KOPT-K1 (cell line): ENCODE results near the gene MTERF4.

Experiments used
- H3K27ac ChIP-seq: fragments of 200-600 bp; sonication (generic); 2 replicates; pipeline ENCODE4 v1.5.1; 2016; ENCODE audit warnings: antibody characterized with exemption, mild to moderate bottlenecking, low read depth, low read length; ENCODE audit not compliant: poor library complexity, severe bottlenecking
- H3K36me3 ChIP-seq: fragments of 200-600 bp; sonication (generic); 2 replicates; pipeline ENCODE4 v1.5.1; 2017; ENCODE audit warnings: antibody characterized with exemption, mild to moderate bottlenecking, low read length, moderate library complexity; ENCODE audit not compliant: insufficient read depth
- H3K9me3 ChIP-seq: fragments of 200-600 bp; sonication (generic); 2 replicates; pipeline ENCODE4 v1.5.1; 2017; ENCODE audit warnings: antibody characterized with exemption, low read length, mild to moderate bottlenecking; ENCODE audit not compliant: insufficient read depth, poor library complexity, severe bottlenecking

MTERF4 gene

DNA sequence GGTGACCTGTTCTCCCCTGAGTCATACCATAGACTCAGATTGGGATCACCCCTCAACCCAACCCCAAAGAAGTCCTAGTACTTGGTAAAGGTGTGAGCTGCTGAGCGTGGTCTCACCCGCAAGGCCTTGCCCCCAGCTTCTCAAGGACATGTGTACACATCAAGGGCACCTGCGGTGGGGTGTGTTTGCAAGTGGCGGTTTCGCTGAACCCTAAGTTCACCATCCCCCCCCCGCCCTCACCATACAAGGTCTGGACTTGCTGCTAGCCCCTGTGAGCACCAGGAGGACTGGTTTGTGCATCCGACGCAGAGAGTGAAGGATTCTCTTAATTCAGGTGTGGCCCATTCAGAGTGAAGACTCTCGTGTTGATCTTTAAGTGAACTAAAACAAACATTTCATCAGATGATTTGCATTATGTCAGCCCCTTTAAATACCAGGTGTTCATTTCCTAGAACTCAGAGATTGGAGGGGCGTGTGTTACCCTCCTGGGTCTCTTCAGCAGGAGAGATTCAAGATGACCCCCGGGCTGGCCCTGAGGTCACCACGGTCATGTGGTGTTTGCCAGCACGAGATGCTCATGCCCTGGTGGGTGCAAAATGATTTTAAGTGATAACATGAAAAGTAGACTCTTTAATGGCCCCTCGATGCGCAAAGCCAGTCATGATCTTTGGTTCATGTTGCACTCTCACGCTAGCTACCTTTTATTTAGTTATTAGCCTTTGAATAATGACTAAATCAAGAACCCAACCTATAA, 27.8 kb downstream of the MTERF4 start:
- Histone ChIP-seq H3K36me3 (peaks cover 15% of the 10 kb centered on the region; the same call in 1 of the 2 replicates), H3K9me3 (no peaks in the 10 kb centered on the region), H3K27ac (no peak overlapping the region)

GRCh38 chr2:241073166-241074064, 28.7 kb downstream of the MTERF4 start:
- Histone ChIP-seq H3K27ac (no peak overlapping the region), H3K9me3 (no peaks in the 10 kb centered on the region), H3K36me3 (peaks cover 15% of the 10 kb centered on the region; the same call in 1 of the 2 replicates)

- H3K27ac ChIP-seq = no peak overlapping the region
Observed at GRCh38 chr2:241072553-241073165, 29.4 kb downstream of the MTERF4 start.

GRCh38 chr2:241072151-241072550, 29.9 kb downstream of the MTERF4 start:
- peaks cover 15% of the 10 kb centered on the region; the same call in 1 of the 2 replicates for H3K36me3 ChIP-seq
- H3K9me3 ChIP-seq = no peaks in the 10 kb centered on the region
- H3K27ac ChIP-seq = no peak overlapping the region

More at GRCh38 chr2:241072553-241073165, 29.4 kb downstream of the MTERF4 start:
- peaks cover 15% of the 10 kb centered on the region; the same call in 1 of the 2 replicates for H3K36me3 ChIP-seq
- H3K9me3 ChIP-seq = no peaks in the 10 kb centered on the region

DNA sequence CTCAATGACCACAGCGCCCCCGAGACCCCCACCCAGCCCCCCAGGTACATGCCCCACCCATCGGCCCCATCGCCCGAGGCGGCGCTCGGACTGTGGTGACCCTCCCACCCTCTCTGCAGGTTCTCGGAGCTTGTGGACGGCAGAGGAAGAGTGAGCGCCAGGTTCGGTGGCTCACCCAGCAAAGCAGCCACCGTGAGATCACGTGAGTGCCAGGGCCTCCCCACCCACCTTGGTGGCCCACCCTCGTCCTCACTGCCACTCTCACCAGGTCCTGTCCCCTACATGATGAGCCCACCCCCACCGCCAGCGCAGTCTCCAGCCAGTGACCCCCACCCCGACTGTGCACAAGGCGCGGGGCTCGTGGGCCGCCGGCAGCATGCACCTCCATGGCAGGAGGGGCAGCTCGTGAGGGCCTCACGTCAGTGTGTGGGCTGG, 30.4 kb downstream of the MTERF4 start:
- no peak overlapping the region for H3K27ac ChIP-seq
- H3K36me3 ChIP-seq = peaks cover 15% of the 10 kb centered on the region; the same call in 1 of the 2 replicates
- H3K9me3 ChIP-seq = no peaks in the 10 kb centered on the region

GRCh38 chr2:241070811-241071676, 31.0 kb downstream of the MTERF4 start:
- H3K27ac ChIP-seq = no peak overlapping the region
- H3K9me3 ChIP-seq = no peaks in the 10 kb centered on the region
- H3K36me3 ChIP-seq = peaks cover 15% of the 10 kb centered on the region; the same call in 1 of the 2 replicates

DNA sequence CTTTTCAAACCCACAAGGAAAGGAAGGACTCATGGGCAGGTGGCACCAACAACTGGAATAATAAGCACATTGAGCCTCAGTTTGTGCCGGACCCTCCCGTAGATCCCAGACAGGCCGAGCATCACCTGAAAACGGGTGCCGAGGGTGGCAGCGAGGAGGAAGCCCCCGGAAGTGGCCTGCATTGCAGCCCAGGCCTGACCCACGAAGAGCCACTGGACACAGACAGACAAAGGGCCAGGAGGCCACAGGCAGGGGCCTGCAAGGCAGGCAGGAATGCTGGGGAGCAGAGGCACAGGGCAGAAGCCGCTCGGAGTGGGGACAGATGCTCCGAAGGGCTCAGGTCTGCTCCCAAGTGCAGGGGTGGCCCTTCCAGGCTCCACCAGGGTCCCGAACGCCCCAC, 31.7 kb downstream of the MTERF4 start:
- H3K9me3 ChIP-seq = no peaks in the 10 kb centered on the region
- H3K36me3 ChIP-seq = peaks cover 9% of the 10 kb centered on the region; the same call in 1 of the 2 replicates
- H3K27ac ChIP-seq = no peak overlapping the region

GRCh38 chr2:241069821-241070281, 32.2 kb downstream of the MTERF4 start:
- Histone ChIP-seq H3K27ac (no peak overlapping the region), H3K9me3 (no peaks in the 10 kb centered on the region), H3K36me3 (peaks cover 4% of the 10 kb centered on the region; the same call in 1 of the 2 replicates)

GRCh38 chr2:241068942-241069810, 32.9 kb downstream of the MTERF4 start:
- H3K27ac ChIP-seq = no peak overlapping the region
- no peaks in the 10 kb centered on the region for H3K9me3 ChIP-seq
- no peaks in the 10 kb centered on the region for H3K36me3 ChIP-seq

DNA sequence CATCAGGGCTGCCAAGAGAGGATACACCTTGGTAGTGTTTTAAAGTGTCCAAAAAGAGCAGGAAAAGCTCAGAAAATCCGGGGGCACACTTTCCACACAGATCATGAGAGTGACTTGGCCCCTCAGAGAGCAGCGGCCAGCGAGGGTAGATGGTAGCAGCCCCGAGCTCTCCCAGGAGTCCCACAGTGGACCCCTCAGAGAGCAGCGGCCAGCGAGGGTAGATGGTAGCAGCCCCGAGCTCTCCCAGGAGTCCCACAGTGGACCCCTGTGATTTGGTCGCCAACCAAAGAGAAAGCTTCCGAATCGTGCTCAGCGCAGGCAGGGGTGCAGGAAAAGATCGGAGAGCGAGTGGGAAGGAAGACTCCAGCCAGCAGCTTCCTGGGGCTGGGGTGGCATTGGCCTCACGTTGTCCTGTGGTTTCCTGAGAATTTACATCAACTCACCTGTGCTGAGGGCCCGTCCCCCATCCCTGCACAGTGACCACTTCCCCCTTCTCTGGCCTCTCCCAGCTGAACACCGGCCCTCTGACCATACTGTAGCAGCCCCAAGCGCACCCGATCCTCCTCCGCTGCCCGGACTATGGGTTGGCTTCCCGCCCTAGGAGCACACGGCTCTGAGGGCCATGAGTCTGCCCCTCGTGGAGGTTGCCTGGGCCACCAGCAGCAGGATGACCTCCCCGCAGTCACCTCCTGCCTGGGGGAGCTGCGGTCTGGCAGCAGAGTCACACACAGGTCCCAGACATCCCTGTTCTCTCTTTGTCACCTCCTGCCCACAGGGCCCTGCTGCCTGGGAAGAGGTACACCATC, 33.7 kb downstream of the MTERF4 start:
- Histone ChIP-seq H3K36me3 (no peaks in the 10 kb centered on the region), H3K27ac (no peak overlapping the region), H3K9me3 (no peaks in the 10 kb centered on the region)

DNA sequence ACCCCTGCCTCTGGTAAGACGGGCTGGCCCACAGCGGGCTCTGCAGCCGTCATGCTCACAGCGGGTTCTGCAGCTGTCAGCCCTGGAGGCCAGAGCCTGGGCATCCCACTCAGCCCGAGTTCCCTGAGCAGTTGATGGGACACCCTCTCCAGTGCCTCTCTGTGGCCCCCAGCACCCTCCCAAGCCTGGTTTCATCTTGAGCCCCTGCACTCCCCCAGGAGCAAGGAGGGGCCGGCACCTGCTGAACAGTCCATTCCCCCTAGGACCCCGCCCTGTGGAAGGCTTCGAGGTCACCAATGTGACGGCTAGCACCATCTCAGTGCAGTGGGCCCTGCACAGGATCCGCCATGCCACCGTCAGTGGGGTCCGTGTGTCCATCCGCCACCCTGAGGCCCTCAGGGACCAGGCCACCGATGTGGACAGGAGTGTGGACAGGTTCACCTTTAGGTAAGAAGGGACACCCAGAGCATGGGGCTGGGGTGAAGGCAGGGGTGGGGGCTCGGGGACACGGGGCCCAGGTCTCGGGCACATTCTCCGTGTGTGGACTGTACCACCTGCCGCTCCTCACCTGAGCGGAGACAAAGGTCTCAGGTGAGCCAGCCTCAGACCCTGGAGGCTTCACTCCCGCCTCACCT, 34.5 kb downstream of the MTERF4 start:
- no peak overlapping the region for H3K27ac ChIP-seq
- no peaks in the 10 kb centered on the region for H3K9me3 ChIP-seq
- H3K36me3 ChIP-seq = no peaks in the 10 kb centered on the region

- no peaks in the 10 kb centered on the region for H3K9me3 ChIP-seq
Observed at GRCh38 chr2:241066893-241067341, 35.2 kb downstream of the MTERF4 start.

More at GRCh38 chr2:241066893-241067341, 35.2 kb downstream of the MTERF4 start:
- no peaks in the 10 kb centered on the region for H3K36me3 ChIP-seq
- H3K27ac ChIP-seq = no peak overlapping the region
